Spinal cord (tissue), 10 donors: ENCODE data around the gene A1CF. TPM values are rescaled to one million over a fixed set of nuclear protein-coding genes. Genes with fewer than 3 reads are reported as not detected.

Source experiments
- DNase-seq, 6 donors: peaks; one replicate each; pipeline versions ENCODE4 v3.0.0 to v3.0.0-alpha.2; 2013 to 2015; ENCODE audit warnings: low spot score in 6 of 6, low read depth in 4 of 6
- H3K27ac ChIP-seq: one replicate; pipeline ENCODE4 v1.5.1; 2013; ENCODE audit warnings: low read depth, low read length, control low read depth
- H3K27me3 ChIP-seq: one replicate; pipeline ENCODE4 v1.6.1; 2013; ENCODE audit warnings: low read length; ENCODE audit not compliant: control insufficient read depth, insufficient read depth
- H3K36me3 ChIP-seq: one replicate; pipeline ENCODE4 v1.6.1; 2013; ENCODE audit warnings: low read length; ENCODE audit not compliant: control insufficient read depth, insufficient read depth
- H3K4me1 ChIP-seq: one replicate; pipeline ENCODE4 v1.6.1; 2013; ENCODE audit warnings: low read length; ENCODE audit not compliant: control insufficient read depth, insufficient read depth
- H3K4me3 ChIP-seq: one replicate; pipeline ENCODE4 v1.5.1; 2013; ENCODE audit warnings: low read depth, low read length, control low read depth
- H3K9me3 ChIP-seq: one replicate; pipeline ENCODE4 v1.6.1; 2013; ENCODE audit warnings: low read length; ENCODE audit not compliant: control insufficient read depth, insufficient read depth
- WGBS: methylation state at CpG from one replicate; pipeline ENCODE4 v1.1.5; 2013; ENCODE audit warnings: missing lambda C conversion rate; ENCODE audit not compliant: insufficient coverage; 5-methylcytosine and 5-hydroxymethylcytosine counted together
- polyA plus RNA-seq, 2 donors: library from polyadenylated mRNA; unstranded; fragments of 120-200 nt; gene quantifications; one replicate each; pipeline ENCODE4 v1.2.1, GENCODE V29; 2013; ENCODE audit not compliant: insufficient read length in 2 of 2
- total RNA-seq, 2 donors: library from RNA; depleted of rRNA in 1 of 2; stranded (reverse); fragments of 120-200 nt in 1 of 2; fragments of >200 nt in 1 of 2; gene quantifications; one replicate each; pipeline versions ENCODE4 v1.2.3 to v1.2.4, GENCODE V29; 2013 to 2014
- donor health status: healthy.

Gene A1CF
- total and polyA plus RNA-seq, 4 donors: 0.06 TPM; not detected in 3

GRCh38 chr10:50876429-50876828, 9.0 kb downstream of the A1CF start:
- no peaks in the 10 kb centered on the region for H3K27me3 ChIP-seq
- H3K9me3 ChIP-seq: no peaks in the 10 kb centered on the region
- DNase-seq: no peak
- H3K4me3 ChIP-seq: no peak overlapping the region
- no peaks in the 10 kb centered on the region for H3K36me3 ChIP-seq
- H3K4me1 ChIP-seq: no peaks in the 10 kb centered on the region
- 92% methylated on average over 2 of the region's 2 CpGs for WGBS
- no peak overlapping the region for H3K27ac ChIP-seq

- Histone ChIP-seq H3K9me3 (no peaks in the 10 kb centered on the region), H3K27me3 (no peaks in the 10 kb centered on the region), H3K27ac (no peak overlapping the region), H3K4me3 (no peak overlapping the region), H3K4me1 (no peaks in the 10 kb centered on the region), H3K36me3 (no peaks in the 10 kb centered on the region)
- WGBS: 97% methylated on average over 3 of the region's 5 CpGs
- DNase-seq: peak in 1 of 6 donors; percentile 14
These were observed 10.7 kb downstream of the A1CF start for GRCh38 chr10:50874723-50875122.

GRCh38 chr10:50866317-50866716, 19.1 kb downstream of the A1CF start:
- 56% methylated on average over 2 of the region's 2 CpGs for WGBS
- no peaks in the 10 kb centered on the region for H3K9me3 ChIP-seq
- H3K4me3 ChIP-seq: no peak overlapping the region
- no peaks in the 10 kb centered on the region for H3K36me3 ChIP-seq
- H3K4me1 ChIP-seq: no peaks in the 10 kb centered on the region
- H3K27ac ChIP-seq: no peak overlapping the region
- no peaks in the 10 kb centered on the region for H3K27me3 ChIP-seq
- no peak for DNase-seq

- Histone ChIP-seq H3K4me1 (no peaks in the 10 kb centered on the region), H3K27me3 (no peaks in the 10 kb centered on the region), H3K36me3 (no peaks in the 10 kb centered on the region), H3K9me3 (no peaks in the 10 kb centered on the region), H3K4me3 (no peak overlapping the region), H3K27ac (no peak overlapping the region)
- no peak for DNase-seq
- WGBS: no CpG with 5 or more reads among the region's 3 CpGs
These were observed 22.7 kb downstream of the A1CF start for GRCh38 chr10:50862719-50863118.

GRCh38 chr10:50861370-50861769, 24.1 kb downstream of the A1CF start:
- no peaks in the 10 kb centered on the region for H3K36me3 ChIP-seq
- H3K4me1 ChIP-seq: no peaks in the 10 kb centered on the region
- no peaks in the 10 kb centered on the region for H3K27me3 ChIP-seq
- DNase-seq: no peak
- H3K27ac ChIP-seq: no peak overlapping the region
- no peaks in the 10 kb centered on the region for H3K9me3 ChIP-seq
- no peak overlapping the region for H3K4me3 ChIP-seq

GRCh38 chr10:50857579-50857978, 27.8 kb downstream of the A1CF start:
- H3K4me1 ChIP-seq: no peaks in the 10 kb centered on the region
- H3K27me3 ChIP-seq: no peaks in the 10 kb centered on the region
- H3K36me3 ChIP-seq: no peaks in the 10 kb centered on the region
- DNase-seq: no peak
- 88% methylated on average over 1 of the region's 5 CpGs for WGBS
- H3K27ac ChIP-seq: no peak overlapping the region
- H3K9me3 ChIP-seq: no peaks in the 10 kb centered on the region
- H3K4me3 ChIP-seq: no peak overlapping the region

- no peaks in the 10 kb centered on the region for H3K36me3 ChIP-seq
- no peak overlapping the region for H3K4me3 ChIP-seq
- no peak for DNase-seq
- no peaks in the 10 kb centered on the region for H3K4me1 ChIP-seq
- WGBS: no CpG with 5 or more reads among the region's 1 CpG
- no peak overlapping the region for H3K27ac ChIP-seq
- H3K27me3 ChIP-seq: no peaks in the 10 kb centered on the region
- H3K9me3 ChIP-seq: no peaks in the 10 kb centered on the region
These were observed 30.0 kb downstream of the A1CF start for GRCh38 chr10:50855461-50855860.

GRCh38 chr10:50855015-50855414, 30.4 kb downstream of the A1CF start:
- Histone ChIP-seq H3K4me3 (no peak overlapping the region), H3K4me1 (no peaks in the 10 kb centered on the region), H3K27me3 (no peaks in the 10 kb centered on the region), H3K27ac (no peak overlapping the region), H3K9me3 (no peaks in the 10 kb centered on the region), H3K36me3 (no peaks in the 10 kb centered on the region)
- WGBS: no CpG with 5 or more reads among the region's 2 CpGs
- no peak for DNase-seq

- no peaks in the 10 kb centered on the region for H3K27me3 ChIP-seq
- H3K9me3 ChIP-seq: no peaks in the 10 kb centered on the region
- H3K27ac ChIP-seq: no peak overlapping the region
- WGBS: no CpG with 5 or more reads among the region's 3 CpGs
- H3K36me3 ChIP-seq: no peaks in the 10 kb centered on the region
- no peak overlapping the region for H3K4me3 ChIP-seq
- H3K4me1 ChIP-seq: no peaks in the 10 kb centered on the region
- no peak for DNase-seq
These were observed 31.9 kb downstream of the A1CF start for GRCh38 chr10:50853557-50853956.

GRCh38 chr10:50851884-50852671, 33.3 kb downstream of the A1CF start:
- 88% methylated on average over 1 of the region's 6 CpGs for WGBS
- no peak overlapping the region for H3K27ac ChIP-seq
- H3K4me1 ChIP-seq: no peaks in the 10 kb centered on the region
- DNase-seq: no peak
- H3K4me3 ChIP-seq: no peak overlapping the region
- H3K9me3 ChIP-seq: no peaks in the 10 kb centered on the region
- no peaks in the 10 kb centered on the region for H3K36me3 ChIP-seq
- no peaks in the 10 kb centered on the region for H3K27me3 ChIP-seq
